ENCODE results near the gene LRRC42.

The LRRC42 gene

DNA sequence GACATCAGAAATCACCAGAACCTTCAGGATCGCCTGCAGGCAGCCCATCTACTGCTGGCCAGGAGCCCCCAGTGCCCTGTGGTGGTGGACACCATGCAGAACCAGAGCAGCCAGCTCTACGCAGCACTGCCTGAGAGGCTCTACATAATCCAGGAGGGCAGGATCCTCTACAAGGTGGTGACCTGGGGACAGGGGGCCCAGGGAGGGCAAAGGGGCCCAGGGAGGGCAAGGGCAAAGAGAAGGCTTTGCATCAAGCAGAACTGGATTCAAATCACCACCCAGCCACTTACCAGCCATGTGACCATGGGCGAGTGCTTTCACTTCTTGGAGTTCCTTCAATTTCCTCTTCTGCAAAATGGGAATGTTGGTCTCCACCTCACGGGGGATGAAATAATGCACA is 40.0 kb upstream of the LRRC42 start:
- no peak overlapping the region for H3K4me3 ChIP-seq (ENCODE audit: low read depth, low read length)
- DNase-seq (ENCODE audit: low read depth), result no peak
- TF ChIP-seq, protein P1, sequence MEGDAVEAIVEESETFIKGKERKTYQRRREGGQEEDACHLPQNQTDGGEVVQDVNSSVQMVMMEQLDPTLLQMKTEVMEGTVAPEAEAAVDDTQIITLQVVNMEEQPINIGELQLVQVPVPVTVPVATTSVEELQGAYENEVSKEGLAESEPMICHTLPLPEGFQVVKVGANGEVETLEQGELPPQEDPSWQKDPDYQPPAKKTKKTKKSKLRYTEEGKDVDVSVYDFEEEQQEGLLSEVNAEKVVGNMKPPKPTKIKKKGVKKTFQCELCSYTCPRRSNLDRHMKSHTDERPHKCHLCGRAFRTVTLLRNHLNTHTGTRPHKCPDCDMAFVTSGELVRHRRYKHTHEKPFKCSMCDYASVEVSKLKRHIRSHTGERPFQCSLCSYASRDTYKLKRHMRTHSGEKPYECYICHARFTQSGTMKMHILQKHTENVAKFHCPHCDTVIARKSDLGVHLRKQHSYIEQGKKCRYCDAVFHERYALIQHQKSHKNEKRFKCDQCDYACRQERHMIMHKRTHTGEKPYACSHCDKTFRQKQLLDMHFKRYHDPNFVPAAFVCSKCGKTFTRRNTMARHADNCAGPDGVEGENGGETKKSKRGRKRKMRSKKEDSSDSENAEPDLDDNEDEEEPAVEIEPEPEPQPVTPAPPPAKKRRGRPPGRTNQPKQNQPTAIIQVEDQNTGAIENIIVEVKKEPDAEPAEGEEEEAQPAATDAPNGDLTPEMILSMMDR (IDR thresholded peaks at IDR 0.05; ENCODE audit: control insufficient read depth, extremely low read depth, insufficient read depth), result no peak

DNA sequence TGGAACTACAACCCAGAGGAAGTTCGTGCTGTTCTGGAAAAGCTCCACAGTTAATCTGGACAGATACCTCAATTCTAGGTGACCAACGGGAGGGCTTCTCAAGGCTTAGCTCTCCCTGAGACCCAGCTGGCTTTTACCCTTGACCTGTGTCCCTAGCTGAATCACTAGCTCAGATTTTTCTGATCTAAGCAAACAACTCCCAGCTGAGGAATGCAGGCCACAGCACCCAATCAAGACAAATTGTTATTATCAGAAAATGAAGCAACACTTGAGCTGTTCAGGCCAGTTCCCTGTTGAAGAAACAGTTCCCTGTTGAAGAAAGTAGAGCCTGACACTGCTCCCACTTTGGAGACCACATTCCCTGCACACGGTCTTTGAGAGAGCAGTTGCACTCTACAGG is 36.2 kb upstream of the LRRC42 start:
- TF ChIP-seq, protein P1 (IDR thresholded peaks at IDR 0.05; ENCODE audit: control insufficient read depth, extremely low read depth, insufficient read depth), result no peak
- no peak overlapping the region for H3K4me3 ChIP-seq (ENCODE audit: low read depth, low read length)
- DNase-seq (ENCODE audit: low read depth), result no peak

DNA sequence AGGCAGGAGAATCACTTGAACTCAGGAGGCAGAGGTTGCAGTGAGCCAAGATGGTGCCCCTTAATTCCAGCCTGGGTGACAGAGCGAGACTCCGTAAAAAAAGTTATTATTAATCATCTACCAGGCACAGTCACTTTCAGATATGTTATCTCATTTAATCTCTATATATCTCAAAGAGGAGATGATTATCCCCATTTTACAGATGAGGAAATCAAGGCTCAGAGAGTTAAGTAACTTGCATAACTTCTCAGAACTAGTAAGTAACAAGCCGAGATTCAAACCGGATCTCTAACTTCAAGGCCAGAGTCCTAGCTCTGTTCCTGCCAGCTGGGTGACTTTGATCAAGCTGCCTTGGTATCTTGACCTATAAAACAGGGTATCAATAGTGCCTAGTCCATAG is 34.7 kb upstream of the LRRC42 start:
- TF ChIP-seq, protein P1 (IDR thresholded peaks at IDR 0.05; ENCODE audit: control insufficient read depth, extremely low read depth, insufficient read depth), result no peak
- no peak for DNase-seq (ENCODE audit: low read depth)
- H3K4me3 ChIP-seq (ENCODE audit: low read depth, low read length), result no peak overlapping the region

DNA sequence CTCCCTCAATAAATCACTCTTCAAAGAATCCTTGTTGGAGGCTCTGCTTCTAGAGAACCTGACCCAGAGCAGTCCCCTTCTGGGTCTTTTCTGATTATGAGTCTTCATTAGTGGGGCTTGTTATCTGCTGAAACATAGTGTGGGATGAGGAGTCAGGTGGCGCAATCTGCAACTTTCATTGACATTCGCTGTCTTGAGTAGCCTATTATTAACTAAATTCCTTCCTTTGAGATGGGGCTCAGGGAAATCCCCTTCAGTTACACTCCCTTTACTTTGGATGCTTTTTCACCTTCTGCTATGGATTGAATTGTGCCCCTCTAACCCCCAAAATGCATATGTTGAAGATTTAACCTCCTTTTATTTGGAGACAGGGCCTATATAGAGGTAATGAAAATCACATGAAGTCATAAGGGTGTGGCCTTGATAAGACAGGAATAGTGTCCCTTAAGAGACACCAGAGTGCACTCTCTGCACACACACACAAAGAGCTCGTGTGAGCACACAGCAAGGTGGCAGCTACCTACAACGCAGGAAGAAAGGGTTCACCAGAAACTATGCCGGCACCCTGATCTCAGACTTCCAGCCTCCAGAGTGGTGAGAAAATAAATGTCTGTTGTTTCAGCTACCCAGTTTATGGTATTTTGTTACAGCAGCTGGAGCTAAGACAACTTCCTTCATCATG is 32.7 kb upstream of the LRRC42 start:
- no peak for DNase-seq (ENCODE audit: low read depth)
- TF ChIP-seq, protein P1 (IDR thresholded peaks at IDR 0.05; ENCODE audit: control insufficient read depth, extremely low read depth, insufficient read depth), result peak; percentile 5; the same call in 1 of the 2 replicates
- no peak overlapping the region for H3K4me3 ChIP-seq (ENCODE audit: low read depth, low read length)

DNA sequence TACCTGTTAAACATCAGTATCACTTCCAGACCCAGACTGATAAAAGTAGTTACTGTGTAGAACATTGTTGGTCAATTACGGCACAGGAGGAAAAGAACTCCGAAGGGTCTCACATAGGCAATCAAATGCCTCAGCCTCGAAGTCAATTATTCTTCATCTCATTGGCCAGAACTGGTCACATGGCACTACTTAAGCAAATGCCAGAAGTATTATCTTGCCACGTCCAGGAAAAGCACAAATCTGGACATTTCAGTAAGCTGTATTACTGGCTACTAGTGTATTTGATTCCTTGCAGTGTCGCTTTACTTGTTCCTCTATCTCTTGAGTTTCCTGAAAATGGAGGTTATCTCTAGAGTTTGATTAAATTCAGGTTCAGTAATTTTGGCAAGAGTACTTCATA is 27.8 kb upstream of the LRRC42 start:
- no peak overlapping the region for H3K4me3 ChIP-seq (ENCODE audit: low read depth, low read length)
- no peak for DNase-seq (ENCODE audit: low read depth)
- TF ChIP-seq, protein P1 (IDR thresholded peaks at IDR 0.05; ENCODE audit: control insufficient read depth, extremely low read depth, insufficient read depth), result no peak

DNA sequence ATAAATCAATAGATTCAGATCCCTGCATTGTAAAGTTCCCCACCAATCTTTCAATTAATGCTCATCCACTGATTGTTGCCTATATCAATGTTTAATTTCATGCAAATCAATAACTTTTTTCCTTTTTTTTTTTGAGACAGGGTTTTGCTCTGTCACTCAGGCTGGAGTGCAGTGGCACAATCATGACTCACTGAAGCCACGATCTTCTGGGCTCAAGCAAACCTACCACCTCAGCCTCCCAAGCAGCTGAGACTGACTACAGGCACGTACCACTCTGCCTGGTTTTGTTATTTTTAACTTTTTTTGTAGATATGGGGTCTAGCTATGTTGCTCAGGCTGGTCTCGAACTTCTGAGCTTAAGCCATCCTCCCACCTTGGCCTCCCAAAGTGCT is 26.5 kb upstream of the LRRC42 start:
- H3K4me3 ChIP-seq (ENCODE audit: low read depth, low read length), result no peak overlapping the region
- TF ChIP-seq, protein P1 (IDR thresholded peaks at IDR 0.05; ENCODE audit: control insufficient read depth, extremely low read depth, insufficient read depth), result no peak
- no peak for DNase-seq (ENCODE audit: low read depth)

DNA sequence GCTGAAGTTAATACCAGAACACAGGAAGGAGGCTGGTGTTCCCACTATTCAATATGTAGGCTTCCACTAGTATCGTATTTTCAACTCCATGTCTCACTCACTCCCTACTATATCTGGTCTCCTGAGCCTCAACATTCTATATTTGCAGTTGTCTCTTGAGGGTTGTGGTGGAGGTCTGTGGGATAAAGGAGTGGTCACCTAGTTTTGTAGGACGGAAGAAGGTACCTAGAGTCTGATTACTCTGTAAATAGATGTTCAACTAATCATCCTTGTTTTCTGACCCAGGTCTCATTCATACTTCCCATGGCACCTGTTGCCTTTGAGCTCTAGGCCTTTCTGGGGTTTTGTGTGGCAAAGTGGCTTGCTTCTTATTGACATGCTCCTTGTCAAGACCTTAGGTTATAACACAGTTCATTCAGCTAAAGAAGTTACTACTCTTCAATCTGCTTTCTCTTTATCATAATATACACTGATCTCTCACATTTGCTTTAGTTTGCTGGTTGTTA is 18.7 kb upstream of the LRRC42 start:
- DNase-seq (ENCODE audit: low read depth), result no peak
- TF ChIP-seq, protein P1 (IDR thresholded peaks at IDR 0.05; ENCODE audit: control insufficient read depth, extremely low read depth, insufficient read depth), result no peak
- H3K4me3 ChIP-seq (ENCODE audit: low read depth, low read length), result no peak overlapping the region
